Activated CD4-positive, alpha-beta T cell treated with anti-CD3 and anti-CD28 coated beads, Interleukin-2, amount 10 ng/mL, durations not matched to agents 24 days and 14 days (primary cell): ENCODE data around the gene SNIP1. TPM values are rescaled to one million over a fixed set of nuclear protein-coding genes. Genes with fewer than 3 reads are reported as not detected.
"Not testable (repeated sequence)": the region's sequence is repeated elsewhere in the genome, so short reads cannot be mapped to it uniquely, and the experiment has no call there.

Experiments
- DNase-seq: peaks from one replicate; pipeline ENCODE4 v3.0.0; 2022
- H3K27ac Mint-ChIP-seq: one replicate; pipeline ENCODE4 v1.8.0; 2022; ENCODE audit warnings: mild to moderate bottlenecking, mixed read lengths
- H3K27me3 Mint-ChIP-seq: one replicate; pipeline ENCODE4 v1.8.0; 2022; ENCODE audit warnings: mixed read lengths
- H3K36me3 Mint-ChIP-seq: one replicate; pipeline ENCODE4 v1.8.0; 2022; ENCODE audit warnings: low read depth, mild to moderate bottlenecking, mixed read lengths
- H3K4me1 Mint-ChIP-seq: one replicate; pipeline ENCODE4 v1.8.0; 2021; ENCODE audit warnings: mixed read lengths
- H3K4me3 Mint-ChIP-seq: one replicate; pipeline ENCODE4 v1.8.0; 2022; ENCODE audit warnings: mild to moderate bottlenecking, moderate library complexity, mixed read lengths
- H3K9me3 Mint-ChIP-seq: one replicate; pipeline ENCODE4 v1.8.0; 2021; ENCODE audit warnings: mixed read lengths
- intact Hi-C: fragments of 100-400 bp; cut with micrococcal nuclease; formaldehyde crosslinking; loops from one replicate; pipeline ENCODE4 v1.15.1; 2023
- total RNA-seq: library from RNA; stranded (reverse); gene quantifications from 2 replicates; pipeline ENCODE4 v1.2.3, GENCODE V29; 2022

The SNIP1 gene
- total RNA-seq, 1 donor from 2014 or later: 25.4 TPM

DNA sequence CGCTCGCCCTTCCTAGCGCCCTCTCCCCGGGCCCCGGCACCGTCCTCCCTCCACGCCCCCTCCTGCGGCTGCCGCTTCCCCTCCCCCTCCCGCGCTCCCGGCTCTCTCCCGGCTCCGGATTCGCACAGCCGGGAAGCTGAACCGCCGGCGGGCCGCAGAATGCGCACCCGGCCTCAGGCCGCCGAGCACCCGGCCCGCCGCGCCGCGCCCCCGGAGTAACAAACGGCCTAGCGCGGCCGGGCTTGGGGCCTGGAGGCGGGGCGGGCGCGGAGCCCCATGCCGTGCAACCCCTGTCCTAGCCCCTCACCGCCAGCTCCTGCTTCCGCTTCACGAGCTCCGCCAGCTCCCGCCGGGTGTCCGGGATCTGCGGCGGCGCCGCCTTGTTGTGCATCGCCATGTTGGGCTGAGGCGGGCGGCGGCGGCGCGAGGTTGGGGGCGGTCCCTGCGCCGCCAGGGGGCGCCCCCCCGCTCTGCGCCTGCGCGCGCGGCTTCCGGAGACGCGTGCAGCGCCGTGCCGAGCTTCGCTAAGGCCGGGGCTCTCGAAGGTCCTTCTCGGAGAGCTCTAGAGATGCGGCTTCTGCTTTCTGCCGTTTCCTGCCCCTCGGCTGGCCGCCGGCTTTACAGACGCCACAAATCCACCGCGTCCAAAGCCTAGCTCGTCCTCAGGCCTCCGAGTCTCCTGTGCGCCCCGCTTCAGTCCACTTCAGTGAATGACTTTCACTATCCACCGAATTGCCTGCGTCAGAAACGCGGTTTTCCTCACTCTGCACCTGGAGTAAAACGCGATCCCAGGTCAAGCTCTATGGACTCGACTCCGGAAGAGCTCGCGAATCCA is 39.5 kb downstream of the SNIP1 start, which contains the start of gene MEAF6:
Gene MEAF6, minus strand, starts transcription at position 417 of the 835 bp plus-strand sequence. Its CDS starts 20 bp downstream, at position 397.
- H3K27me3 Mint-ChIP-seq: no peaks in the 10 kb centered on the region
- intact Hi-C loops: loop anchor here (1.0 to 2.0 kb wide), 3 partner anchors 35 to 176 kb away; partner anchors contain the start of gene SNIP1
- H3K36me3 Mint-ChIP-seq: peaks cover 28% of the 10 kb centered on the region
- no peaks in the 10 kb centered on the region for H3K9me3 Mint-ChIP-seq
- peaks cover 39% of the 10 kb centered on the region for H3K4me1 Mint-ChIP-seq
- peak within 1 kb of the TSS; percentile 98 for H3K4me3 Mint-ChIP-seq
- peak within 1 kb of the TSS; percentile 97 for H3K27ac Mint-ChIP-seq
- peak; percentile 96 for DNase-seq

DNA sequence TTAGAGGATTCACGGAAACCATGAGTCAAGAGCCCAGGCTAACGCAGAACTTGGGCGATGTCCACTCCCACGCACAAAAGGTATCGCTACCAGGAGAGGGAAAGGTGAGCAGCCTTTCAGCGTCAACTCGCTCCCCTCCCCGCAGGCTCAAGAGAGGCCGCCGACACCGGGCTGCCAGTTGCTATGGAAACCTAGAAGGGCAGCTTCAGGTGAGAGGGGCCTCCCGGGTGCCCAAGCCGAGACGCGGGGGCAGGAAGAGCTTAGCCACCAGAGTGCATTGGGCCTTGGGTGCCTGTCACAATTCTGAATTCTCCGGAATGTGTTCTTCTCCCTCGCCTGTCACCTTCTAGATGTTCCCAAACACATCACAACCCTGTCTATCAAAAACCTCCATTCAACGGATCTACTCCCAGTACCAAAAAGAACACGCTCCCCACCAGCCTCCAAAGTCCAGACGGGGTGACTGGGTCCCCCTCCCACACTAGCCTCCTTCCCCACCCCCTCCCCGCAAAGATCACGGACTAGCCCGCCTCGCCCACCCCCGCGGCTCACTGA is 40.2 kb downstream of the SNIP1 start:
- peaks cover 38% of the 10 kb centered on the region for H3K4me1 Mint-ChIP-seq
- peak; percentile 85 for DNase-seq
- intact Hi-C loops: loop anchor here (1.0 to 2.0 kb wide), 3 partner anchors 35 to 176 kb away; partner anchors contain the start of gene SNIP1
- H3K36me3 Mint-ChIP-seq: peaks cover 34% of the 10 kb centered on the region
- H3K27me3 Mint-ChIP-seq: no peaks in the 10 kb centered on the region
- H3K9me3 Mint-ChIP-seq: no peaks in the 10 kb centered on the region
- peak overlapping the region; percentile 98 for H3K4me3 Mint-ChIP-seq
- peak overlapping the region; percentile 96 for H3K27ac Mint-ChIP-seq

DNA sequence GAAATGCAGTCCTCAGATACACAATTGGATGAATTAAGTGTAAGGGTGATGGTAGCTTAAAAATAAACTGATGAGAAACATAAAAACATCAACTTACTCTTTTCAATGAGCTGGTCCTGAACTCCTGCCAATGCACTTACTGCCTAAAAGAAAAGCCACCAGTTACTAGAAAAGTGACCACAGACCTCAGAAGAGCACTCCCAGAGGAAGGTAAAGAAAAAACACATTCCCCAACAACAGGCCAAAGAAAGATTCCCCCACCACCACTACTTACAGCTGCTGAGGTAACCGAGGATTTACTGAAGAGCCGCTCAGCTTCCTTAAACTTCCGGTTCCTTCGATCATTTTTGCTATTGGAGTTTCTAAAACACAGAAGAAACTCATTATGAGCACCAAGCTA is 44.9 kb downstream of the SNIP1 start:
- no peaks in the 10 kb centered on the region for H3K9me3 Mint-ChIP-seq
- no peak for DNase-seq
- peaks cover 56% of the 10 kb centered on the region for H3K36me3 Mint-ChIP-seq
- H3K27me3 Mint-ChIP-seq: no peaks in the 10 kb centered on the region
- H3K27ac Mint-ChIP-seq: peak overlapping the region; percentile 26
- intact Hi-C loops: no loop called here
- H3K4me3 Mint-ChIP-seq: no peak overlapping the region
- H3K4me1 Mint-ChIP-seq: peaks cover 32% of the 10 kb centered on the region

DNA sequence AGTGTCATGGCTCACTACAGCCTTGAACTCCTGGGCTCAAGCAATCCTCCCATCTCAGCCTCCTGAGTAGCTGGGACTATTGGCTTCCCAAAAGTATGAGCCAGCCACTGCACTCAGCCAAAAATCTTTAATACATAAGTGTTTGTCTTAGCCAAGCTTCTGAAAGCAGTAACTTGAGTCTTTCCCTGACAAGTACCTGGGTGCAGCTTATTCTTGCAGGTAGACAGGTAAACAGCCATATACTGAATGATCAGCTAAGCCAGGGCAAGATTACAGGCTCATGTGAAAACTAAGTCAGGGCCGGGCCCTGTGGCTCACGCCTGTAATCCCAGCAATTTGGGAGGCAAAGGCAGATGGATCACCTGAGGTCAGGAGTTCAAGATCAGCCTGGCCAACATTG is 47.4 kb downstream of the SNIP1 start:
- intact Hi-C loops: no loop called here
- no peaks in the 10 kb centered on the region for H3K27me3 Mint-ChIP-seq
- H3K4me1 Mint-ChIP-seq: peaks cover 20% of the 10 kb centered on the region
- no peaks in the 10 kb centered on the region for H3K9me3 Mint-ChIP-seq
- DNase-seq: no peak
- H3K36me3 Mint-ChIP-seq: peaks cover 47% of the 10 kb centered on the region
- no peak overlapping the region for H3K4me3 Mint-ChIP-seq
- no peak overlapping the region for H3K27ac Mint-ChIP-seq

DNA sequence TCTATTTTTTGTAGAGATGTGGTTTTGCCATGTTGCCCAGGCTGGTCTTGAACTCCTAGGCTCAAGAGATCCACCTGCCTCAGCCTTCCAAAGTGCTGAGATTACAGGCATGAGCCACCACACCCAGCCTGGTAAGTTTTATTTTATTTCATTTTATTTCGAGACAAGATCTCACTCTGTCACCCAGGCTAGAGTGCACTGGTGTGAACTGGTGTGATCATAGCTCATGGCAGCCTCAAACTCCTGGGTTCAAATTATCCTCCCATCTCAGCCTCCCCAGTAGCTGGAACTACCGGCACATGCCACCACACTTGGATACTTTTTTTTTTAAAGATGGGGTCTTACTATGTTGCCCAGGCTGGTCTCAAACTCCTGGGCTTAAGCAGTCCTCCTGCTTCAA is 51.3 kb downstream of the SNIP1 start:
- intact Hi-C loops, H3K4me3 Mint-ChIP-seq, H3K4me1 Mint-ChIP-seq, H3K9me3 Mint-ChIP-seq, H3K27ac Mint-ChIP-seq, DNase-seq, H3K27me3 Mint-ChIP-seq: not testable (repeated sequence)
- peaks cover 49% of the 10 kb centered on the region for H3K36me3 Mint-ChIP-seq

DNA sequence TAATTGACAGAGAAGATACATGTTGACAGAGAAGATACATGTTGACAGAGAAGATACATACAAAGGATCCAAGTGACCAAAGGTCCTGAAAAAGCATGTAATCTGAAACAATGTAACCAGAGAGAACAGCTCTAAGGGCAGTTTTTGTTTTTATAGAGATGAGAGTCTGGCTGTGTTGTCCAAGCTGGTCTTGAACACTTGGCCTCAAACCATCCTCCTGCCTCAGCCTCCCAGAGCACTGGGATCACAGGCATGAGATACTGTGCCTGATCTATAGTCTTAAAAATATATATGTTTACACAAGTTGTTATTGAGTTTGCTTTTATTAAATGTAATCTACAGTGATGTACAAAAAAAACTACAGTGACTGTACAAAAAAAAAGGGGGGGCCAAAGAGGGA is 52.0 kb downstream of the SNIP1 start:
- no peak for DNase-seq
- no peak overlapping the region for H3K4me3 Mint-ChIP-seq
- peaks cover 46% of the 10 kb centered on the region for H3K36me3 Mint-ChIP-seq
- H3K27me3 Mint-ChIP-seq: no peaks in the 10 kb centered on the region
- intact Hi-C loops: no loop called here
- no peaks in the 10 kb centered on the region for H3K9me3 Mint-ChIP-seq
- no peak overlapping the region for H3K27ac Mint-ChIP-seq
- H3K4me1 Mint-ChIP-seq: no peaks in the 10 kb centered on the region

DNA sequence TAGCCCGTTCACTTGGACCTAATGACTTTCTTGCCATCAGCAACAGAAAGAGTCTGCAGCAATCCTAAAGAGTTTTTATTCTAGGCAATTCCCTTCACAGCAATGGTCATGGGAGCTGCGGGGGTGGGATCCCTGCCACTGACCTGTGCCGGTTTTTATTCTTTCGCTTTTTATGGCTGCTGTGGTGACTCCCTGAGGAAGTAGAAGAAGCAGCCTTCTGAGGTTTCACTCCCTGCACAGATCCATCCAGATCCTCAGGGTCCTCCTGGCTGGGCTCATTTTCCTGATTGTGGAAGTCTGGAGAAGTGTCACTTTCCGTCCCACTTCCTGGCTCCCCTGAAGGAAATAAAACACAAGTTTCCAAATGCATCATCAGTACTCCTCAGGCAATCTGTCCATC is 52.4 kb downstream of the SNIP1 start:
- H3K4me1 Mint-ChIP-seq: no peaks in the 10 kb centered on the region
- no peak for DNase-seq
- no peaks in the 10 kb centered on the region for H3K27me3 Mint-ChIP-seq
- no peak overlapping the region for H3K4me3 Mint-ChIP-seq
- H3K9me3 Mint-ChIP-seq: no peaks in the 10 kb centered on the region
- H3K27ac Mint-ChIP-seq: no peak overlapping the region
- intact Hi-C loops: no loop called here
- H3K36me3 Mint-ChIP-seq: peaks cover 44% of the 10 kb centered on the region

DNA sequence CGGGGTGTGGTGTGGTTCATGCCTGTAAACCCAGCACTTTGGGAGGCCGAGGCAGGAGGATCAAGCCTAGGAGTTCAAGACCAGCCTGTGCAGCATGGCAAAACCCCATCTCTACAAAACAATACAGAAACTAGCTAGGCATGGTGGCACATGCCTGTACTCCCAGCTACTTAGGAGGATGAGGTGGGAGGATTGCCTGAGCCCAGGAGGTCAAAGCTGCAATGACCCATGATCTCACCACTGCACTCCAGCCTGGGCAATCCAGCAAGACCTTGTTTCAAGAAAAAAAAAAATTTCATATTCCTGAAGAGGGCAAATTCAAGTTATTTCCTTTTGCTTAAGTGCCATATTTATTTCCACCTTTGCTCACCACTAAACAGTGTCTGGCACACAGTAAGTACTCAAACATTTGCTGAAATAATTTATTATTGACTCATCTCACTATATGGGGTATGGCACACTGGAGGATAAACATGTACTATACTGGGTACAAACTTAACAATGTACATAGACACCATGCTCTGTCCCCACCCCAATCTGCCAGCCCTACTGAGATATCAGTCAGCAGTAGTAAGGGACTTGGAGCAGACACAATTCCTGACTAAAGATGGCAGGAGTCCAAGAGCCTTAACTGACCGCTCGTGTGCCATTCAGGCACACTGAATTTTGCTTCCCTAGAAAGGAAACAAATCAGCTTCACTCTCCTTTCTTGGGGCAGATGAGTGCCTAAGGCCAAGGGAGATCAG is 55.0 kb downstream of the SNIP1 start:
- Mint-ChIP-seq H3K4me1 (peaks cover 3% of the 10 kb centered on the region), H3K4me3 (no peak overlapping the region), H3K36me3 (peaks cover 37% of the 10 kb centered on the region)

DNA sequence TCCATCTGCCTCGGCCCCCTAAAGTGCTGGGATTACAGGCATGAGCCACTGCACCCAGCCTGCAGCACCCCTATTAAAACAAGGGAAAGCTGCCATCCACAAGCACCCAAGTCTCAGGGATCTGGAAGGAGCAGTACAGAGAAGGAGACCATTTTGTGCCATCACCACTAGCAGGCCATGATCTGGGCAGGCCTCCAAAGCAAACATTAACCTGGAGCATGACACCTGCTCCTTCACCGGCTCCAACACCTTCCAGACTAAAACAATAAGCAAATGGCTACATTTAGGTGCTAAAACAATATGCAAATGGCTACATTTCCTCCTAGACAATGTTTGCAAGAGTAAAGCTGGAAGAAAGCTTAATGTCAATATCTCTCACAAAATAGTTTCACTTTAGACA is 56.3 kb downstream of the SNIP1 start:
- Mint-ChIP-seq H3K27me3 (no peaks in the 10 kb centered on the region), H3K36me3 (peaks cover 43% of the 10 kb centered on the region), H3K4me3 (no peak overlapping the region), H3K4me1 (peaks cover 6% of the 10 kb centered on the region), H3K9me3 (no peaks in the 10 kb centered on the region), H3K27ac (no peak overlapping the region)
- intact Hi-C loops: no loop called here
- DNase-seq: no peak

More for the DNA sequence above, 55.0 kb downstream of the SNIP1 start:
- H3K27me3 Mint-ChIP-seq: no peaks in the 10 kb centered on the region
- intact Hi-C loops: no loop called here
- DNase-seq: no peak
- no peak overlapping the region for H3K27ac Mint-ChIP-seq
- H3K9me3 Mint-ChIP-seq: no peaks in the 10 kb centered on the region

DNA sequence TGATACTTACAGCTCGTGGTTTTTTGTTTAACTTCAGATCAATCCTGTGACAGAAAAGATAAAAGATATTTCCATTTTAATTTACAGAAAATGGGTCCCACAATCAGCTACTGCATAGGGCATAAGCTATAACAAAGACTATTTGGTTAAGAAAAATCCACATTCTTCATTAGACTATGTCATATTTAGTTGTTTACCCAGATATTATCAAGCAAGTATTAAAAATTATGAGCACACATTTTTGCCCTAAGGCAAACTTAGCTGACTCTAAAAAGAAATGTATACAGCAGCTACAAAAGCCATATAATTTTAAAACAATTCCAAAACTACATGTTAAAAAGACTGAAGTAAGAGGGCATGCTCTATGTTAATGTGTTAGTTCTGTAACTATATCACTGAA is 58.2 kb downstream of the SNIP1 start:
- Mint-ChIP-seq H3K4me3 (no peak overlapping the region), H3K4me1 (peaks cover 6% of the 10 kb centered on the region), H3K36me3 (peaks cover 38% of the 10 kb centered on the region), H3K27ac (no peak overlapping the region), H3K27me3 (no peaks in the 10 kb centered on the region), H3K9me3 (no peaks in the 10 kb centered on the region)
- intact Hi-C loops: no loop called here
- DNase-seq: no peak

DNA sequence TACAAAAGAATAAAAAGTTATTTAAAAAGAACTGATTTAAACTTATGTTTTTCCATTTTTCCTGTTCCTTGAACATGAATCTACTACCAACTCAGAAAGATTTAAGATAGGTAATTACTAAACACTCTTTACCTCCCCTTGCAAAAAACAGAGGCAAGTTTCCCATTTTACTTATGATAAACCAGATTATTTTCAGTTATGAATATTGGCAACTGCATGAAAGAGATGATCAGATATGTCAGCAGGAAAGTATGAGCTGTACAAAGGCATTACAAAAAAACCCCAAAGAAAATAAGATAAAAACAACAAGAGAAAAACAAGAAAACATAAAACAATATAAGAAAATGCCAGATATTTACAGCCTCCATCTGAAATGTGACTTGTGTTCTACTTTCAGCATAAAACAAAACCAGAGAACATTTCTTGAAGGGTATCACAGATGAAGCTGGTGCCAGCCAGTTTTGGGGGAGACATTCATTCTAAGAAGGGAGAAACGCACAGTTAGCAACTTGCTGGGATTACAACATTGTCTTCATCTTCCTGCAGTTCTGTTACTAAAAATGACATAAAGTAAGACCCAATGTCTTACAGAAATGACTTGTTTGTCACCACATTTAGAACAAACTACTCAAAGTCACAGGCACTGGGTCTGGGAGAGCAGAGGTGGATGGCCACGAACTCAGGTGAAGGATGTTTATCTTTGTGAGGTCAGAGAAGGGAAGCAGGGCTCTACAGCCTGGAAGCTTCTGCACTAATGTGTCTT is 60.6 kb downstream of the SNIP1 start:
- no peaks in the 10 kb centered on the region for H3K9me3 Mint-ChIP-seq
- no peaks in the 10 kb centered on the region for H3K27me3 Mint-ChIP-seq
- no peak overlapping the region for H3K4me3 Mint-ChIP-seq
- no peak for DNase-seq
- H3K36me3 Mint-ChIP-seq: peaks cover 32% of the 10 kb centered on the region
- H3K27ac Mint-ChIP-seq: peak overlapping the region; percentile 42
- intact Hi-C loops: no loop called here
- peaks cover 6% of the 10 kb centered on the region for H3K4me1 Mint-ChIP-seq

DNA sequence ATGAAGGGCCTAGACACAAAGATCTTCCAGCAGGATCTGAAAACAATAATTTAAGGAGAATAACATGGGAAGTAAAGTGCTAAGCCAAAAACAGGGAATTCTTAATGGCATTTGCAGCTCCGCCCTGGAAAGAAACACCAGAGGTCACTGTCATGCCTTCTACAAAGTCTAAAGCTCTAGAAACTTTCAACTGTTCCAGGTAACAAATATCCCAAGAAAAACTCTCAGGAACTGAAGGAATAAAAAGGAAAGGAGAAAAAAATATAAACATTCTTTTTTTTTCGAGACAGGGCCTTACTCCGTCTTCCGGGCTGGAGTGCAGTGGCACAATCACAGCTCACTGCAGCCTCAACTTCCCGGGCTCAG is 66.5 kb downstream of the SNIP1 start:
- Mint-ChIP-seq H3K36me3 (peaks cover 30% of the 10 kb centered on the region), H3K27me3 (no peaks in the 10 kb centered on the region), H3K4me3 (no peak overlapping the region), H3K27ac (peak overlapping the region; percentile 74), H3K9me3 (no peaks in the 10 kb centered on the region), H3K4me1 (peaks cover 12% of the 10 kb centered on the region)
- DNase-seq: no peak
- intact Hi-C loops: loop anchor here (1.0 kb wide), 2 partner anchors 14 to 33 kb away; no protein-coding TSS in a partner anchor
